PFSK-1 (cell line): ENCODE data around the gene ZNF816.

ENCODE experiments used
- FOXP2 ChIP-seq: optimal IDR thresholded peaks from 2 replicates; pipeline ENCODE3; 2011; ENCODE audit warnings: borderline replicate concordance, control low read depth, inconsistent platforms; ENCODE audit not compliant: insufficient read depth; ENCODE audit errors: extremely low read length, extremely low read depth
- POLR2AphosphoS5 ChIP-seq: IDR thresholded peaks from 2 replicates; pipeline ENCODE4 v1.6.1; 2012; ENCODE audit warnings: low read depth, mild to moderate bottlenecking, control low read depth, low read length, moderate library complexity
- SIN3A ChIP-seq: IDR thresholded peaks from 2 replicates; pipeline ENCODE4 v1.6.1; 2012; ENCODE audit warnings: mild to moderate bottlenecking, low read length, moderate library complexity, borderline replicate concordance; ENCODE audit not compliant: insufficient read depth
- TAF1 ChIP-seq: IDR thresholded peaks from 2 replicates; pipeline ENCODE4 v1.6.1; 2012; ENCODE audit warnings: low read length, control low read depth, borderline replicate concordance; ENCODE audit not compliant: insufficient read depth
- TF ChIP-seq, protein P1 (sequence below), 2 experiments: IDR thresholded peaks; 2 replicates each; pipeline versions ENCODE4 v1.6.1 to v1.8.0; 2011 to 2012; ENCODE audit warnings: low read depth in 2 of 2, low read length in 2 of 2, control low read depth in 1 of 2, inconsistent platforms in 1 of 2, mild to moderate bottlenecking in 1 of 2, moderate library complexity in 1 of 2; ENCODE audit not compliant: insufficient read depth in 1 of 2

ZNF816 gene

DNA sequence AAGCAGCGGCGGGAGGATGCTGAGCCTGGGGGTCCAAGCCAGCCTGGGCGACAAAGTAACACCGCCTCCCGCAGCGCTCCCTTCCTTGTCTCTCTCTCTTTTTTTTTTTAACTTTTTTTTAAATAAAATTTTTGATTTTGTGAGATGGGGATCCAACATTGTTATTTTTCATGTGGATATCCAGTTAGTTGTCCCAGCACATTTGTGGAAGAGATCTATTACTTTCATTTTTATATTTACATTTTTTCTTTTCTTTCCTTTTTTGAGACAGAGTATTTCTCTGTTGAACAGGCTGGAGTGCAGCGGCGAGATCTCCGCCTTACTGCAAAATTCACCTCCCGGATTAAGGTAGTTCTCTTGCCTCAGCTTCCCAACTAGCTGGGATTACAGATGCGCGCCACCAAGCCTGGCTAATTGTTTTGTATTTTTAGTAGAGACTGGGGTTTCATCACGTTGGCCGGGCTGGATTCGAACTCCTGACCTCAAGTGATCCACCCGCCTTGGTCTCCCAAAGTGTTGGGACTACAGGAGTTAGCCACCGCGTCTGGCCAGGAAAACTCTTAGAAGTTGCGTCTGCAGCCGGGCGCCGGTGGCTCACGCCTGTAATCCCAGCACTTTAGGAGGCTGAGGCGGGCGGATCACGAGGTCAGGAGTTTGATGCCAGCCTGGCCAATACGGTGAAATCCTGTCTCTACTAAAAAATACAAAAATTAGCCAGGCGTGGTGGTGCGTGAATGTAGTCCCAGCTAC, 19.4 kb downstream of the ZNF816 start:
- TF ChIP-seq TAF1 (no peak), SIN3A (no peak), POLR2AphosphoS5 (no peak), FOXP2 (no peak)
- TF ChIP-seq, protein P1, sequence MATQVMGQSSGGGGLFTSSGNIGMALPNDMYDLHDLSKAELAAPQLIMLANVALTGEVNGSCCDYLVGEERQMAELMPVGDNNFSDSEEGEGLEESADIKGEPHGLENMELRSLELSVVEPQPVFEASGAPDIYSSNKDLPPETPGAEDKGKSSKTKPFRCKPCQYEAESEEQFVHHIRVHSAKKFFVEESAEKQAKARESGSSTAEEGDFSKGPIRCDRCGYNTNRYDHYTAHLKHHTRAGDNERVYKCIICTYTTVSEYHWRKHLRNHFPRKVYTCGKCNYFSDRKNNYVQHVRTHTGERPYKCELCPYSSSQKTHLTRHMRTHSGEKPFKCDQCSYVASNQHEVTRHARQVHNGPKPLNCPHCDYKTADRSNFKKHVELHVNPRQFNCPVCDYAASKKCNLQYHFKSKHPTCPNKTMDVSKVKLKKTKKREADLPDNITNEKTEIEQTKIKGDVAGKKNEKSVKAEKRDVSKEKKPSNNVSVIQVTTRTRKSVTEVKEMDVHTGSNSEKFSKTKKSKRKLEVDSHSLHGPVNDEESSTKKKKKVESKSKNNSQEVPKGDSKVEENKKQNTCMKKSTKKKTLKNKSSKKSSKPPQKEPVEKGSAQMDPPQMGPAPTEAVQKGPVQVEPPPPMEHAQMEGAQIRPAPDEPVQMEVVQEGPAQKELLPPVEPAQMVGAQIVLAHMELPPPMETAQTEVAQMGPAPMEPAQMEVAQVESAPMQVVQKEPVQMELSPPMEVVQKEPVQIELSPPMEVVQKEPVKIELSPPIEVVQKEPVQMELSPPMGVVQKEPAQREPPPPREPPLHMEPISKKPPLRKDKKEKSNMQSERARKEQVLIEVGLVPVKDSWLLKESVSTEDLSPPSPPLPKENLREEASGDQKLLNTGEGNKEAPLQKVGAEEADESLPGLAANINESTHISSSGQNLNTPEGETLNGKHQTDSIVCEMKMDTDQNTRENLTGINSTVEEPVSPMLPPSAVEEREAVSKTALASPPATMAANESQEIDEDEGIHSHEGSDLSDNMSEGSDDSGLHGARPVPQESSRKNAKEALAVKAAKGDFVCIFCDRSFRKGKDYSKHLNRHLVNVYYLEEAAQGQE (IDR thresholded peaks at IDR 0.05; ENCODE audit: insufficient read depth in 1 of 2, low read depth in 2 of 2, low read length in 2 of 2) = no peak

DNA sequence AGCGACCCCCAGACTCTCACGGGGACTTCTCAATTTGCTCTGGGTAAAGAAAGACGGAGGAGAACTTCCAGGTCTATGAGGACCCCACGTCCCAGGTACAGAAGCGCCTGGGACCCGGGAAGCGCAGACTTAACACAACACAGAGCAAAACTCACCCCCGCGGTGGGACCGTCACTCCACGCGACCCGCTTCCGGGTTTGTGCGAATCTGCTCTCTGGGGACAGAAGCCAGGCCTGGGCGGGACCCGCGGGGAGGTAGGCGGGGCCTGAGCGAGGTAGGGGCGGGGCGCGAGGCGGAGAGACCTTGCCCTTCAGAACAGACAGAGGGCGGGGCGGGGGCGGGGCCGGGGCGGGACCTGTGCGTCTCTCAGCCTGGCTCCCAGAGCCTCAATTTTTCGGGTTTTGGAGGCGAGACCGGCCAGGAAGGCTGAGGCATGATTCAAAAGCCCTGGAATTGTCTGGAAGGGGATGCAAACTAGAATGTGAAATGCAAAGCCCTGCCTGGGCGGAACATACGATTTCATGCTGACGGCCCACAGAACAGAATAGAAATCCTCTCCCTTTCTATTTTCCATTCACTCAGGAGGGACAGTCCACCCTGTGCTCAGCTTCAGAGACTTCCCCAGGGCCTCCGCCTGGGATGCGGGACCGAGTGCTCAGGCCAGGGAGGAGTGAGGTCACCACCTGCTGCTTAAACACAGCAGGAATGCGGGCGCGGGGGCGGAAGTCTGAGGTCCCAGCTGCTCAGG, 20.1 kb downstream of the ZNF816 start:
- TF ChIP-seq SIN3A = no peak
- no peak for TF ChIP-seq TAF1
- TF ChIP-seq FOXP2 = no peak
- TF ChIP-seq POLR2AphosphoS5 = no peak
- TF ChIP-seq, protein P1 (IDR thresholded peaks at IDR 0.05; ENCODE audit: insufficient read depth in 1 of 2, low read depth in 2 of 2, low read length in 2 of 2) = no peak

DNA sequence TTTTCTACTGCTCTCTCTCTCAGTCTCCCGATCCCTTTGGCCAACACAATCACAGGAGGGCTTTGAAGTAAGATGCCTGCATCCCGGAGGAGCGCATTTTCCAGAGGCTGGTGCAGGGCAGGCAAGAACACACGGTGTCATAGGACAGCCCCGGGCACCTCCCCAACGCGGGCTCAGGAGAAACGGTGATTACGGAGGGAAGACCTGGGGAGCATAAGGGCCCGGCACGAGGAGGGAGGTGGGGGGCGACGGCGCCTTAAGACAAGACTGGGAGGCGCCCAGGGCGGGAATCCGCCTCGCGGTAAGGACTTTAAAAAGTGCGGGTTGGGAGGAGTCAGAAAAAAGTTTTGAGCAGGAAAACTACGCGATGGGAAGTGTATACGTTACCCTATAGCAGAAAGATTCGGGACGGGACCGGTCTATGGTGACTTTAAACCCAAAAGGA, 20.7 kb downstream of the ZNF816 start:
- TF ChIP-seq TAF1 (no peak), POLR2AphosphoS5 (no peak), FOXP2 (no peak), SIN3A (no peak)
- TF ChIP-seq, protein P1 (IDR thresholded peaks at IDR 0.05; ENCODE audit: insufficient read depth in 1 of 2, low read depth in 2 of 2, low read length in 2 of 2) = no peak

DNA sequence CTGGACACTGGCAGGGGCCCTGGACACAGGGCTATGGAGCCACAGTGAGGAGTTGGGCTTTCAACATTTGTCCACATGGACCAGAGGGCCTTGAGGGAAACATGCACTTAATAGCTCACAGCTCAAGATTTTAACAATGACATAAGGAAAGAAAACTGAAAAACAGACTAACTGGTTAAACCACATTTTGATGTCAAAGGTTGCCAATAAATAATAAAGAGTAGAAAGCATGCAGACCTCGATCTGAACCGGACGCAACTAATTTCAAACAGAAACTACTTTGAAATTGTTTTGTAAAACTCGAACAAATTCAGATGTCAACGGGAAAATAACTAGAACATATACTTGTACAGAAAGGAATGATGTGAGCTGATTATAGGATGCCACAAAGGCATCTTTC, 23.9 kb downstream of the ZNF816 start:
- no peak for TF ChIP-seq TAF1
- TF ChIP-seq, protein P1 (IDR thresholded peaks at IDR 0.05; ENCODE audit: insufficient read depth in 1 of 2, low read depth in 2 of 2, low read length in 2 of 2) = no peak

DNA sequence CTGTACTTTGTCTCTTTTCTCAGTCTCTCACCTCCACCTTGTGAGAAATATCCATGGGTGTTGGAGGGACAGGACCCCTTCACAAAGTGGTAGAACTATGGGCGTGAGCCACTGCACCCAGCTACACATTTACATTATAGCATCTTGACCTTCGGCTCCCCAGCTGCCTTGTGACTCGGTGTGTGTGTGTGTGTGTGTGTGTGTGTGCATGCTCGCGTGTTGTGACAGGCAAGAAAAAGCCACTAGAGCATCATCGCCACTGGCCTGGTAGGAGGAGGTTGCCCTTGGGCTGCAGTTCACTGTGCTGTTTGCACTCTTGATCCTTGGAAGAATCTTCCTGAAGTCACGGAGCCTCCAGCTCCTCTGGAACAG, 25.7 kb downstream of the ZNF816 start:
- TF ChIP-seq POLR2AphosphoS5 (no peak), TAF1 (no peak), FOXP2 (no peak)
